GM12874 (cell line): ENCODE results near the gene SPRYD3.

Source experiments
- CTCF ChIP-seq: IDR thresholded peaks from 2 replicates; pipeline ENCODE4 v1.5.1; 2011; ENCODE audit warnings: low read depth, mild to moderate bottlenecking, control low read depth, low read length, moderate library complexity; ENCODE audit not compliant: insufficient read depth

Gene SPRYD3

GRCh38 chr12:53061404-53062010 is 17.7 kb downstream of the SPRYD3 start:
- peak; percentile 8; the same call in 1 of the 2 replicates for TF ChIP-seq CTCF

- no peak for TF ChIP-seq CTCF
Measured at GRCh38 chr12:53060721-53061276, 18.4 kb downstream of the SPRYD3 start.

GRCh38 chr12:53060064-53060720 is 19.0 kb downstream of the SPRYD3 start:
- no peak for TF ChIP-seq CTCF

- no peak for TF ChIP-seq CTCF
Measured at GRCh38 chr12:53059434-53060063, 19.6 kb downstream of the SPRYD3 start.

- no peak for TF ChIP-seq CTCF
Measured at GRCh38 chr12:53058674-53059433, 20.3 kb downstream of the SPRYD3 start.

- TF ChIP-seq CTCF, result no peak
Measured at GRCh38 chr12:53057816-53058500, 21.2 kb downstream of the SPRYD3 start.
